ENCODE data around the gene ERP27.

GRCh38 chr12:14901228-14901562 is 37.1 kb downstream of the ERP27 start:
- TF ChIP-seq NFIC (IDR thresholded peaks at IDR 0.05): no peak
- no peak for TF ChIP-seq ZBTB7A (IDR thresholded peaks at IDR 0.05; ENCODE audit: low read depth)
- no peak for TF ChIP-seq TAF1 (IDR thresholded peaks at IDR 0.05; ENCODE audit: low read depth)
- TF ChIP-seq FOXM1 (IDR thresholded peaks at IDR 0.05; ENCODE audit: borderline replicate concordance, low read depth): no peak
- TF ChIP-seq TEAD4 (IDR thresholded peaks at IDR 0.05): no peak
- no peak for TF ChIP-seq CREB1 (IDR thresholded peaks at IDR 0.05; ENCODE audit: low read depth)

Data from Ishikawa (cell line).